Measurements from ENCODE around the gene TTC9B.

The TTC9B gene

GRCh38 chr19:40255619-40256166 lies 37.5 kb upstream of the TTC9B start:
- Histone ChIP-seq H3K4me3 (ENCODE audit: low read length in 2 of 2) (no peak overlapping the region), H4K8ac (ENCODE audit: low read depth, low read length) (no peak overlapping the region), H3K27me3 (ENCODE audit: control insufficient read depth in 3 of 3, insufficient read depth in 3 of 3, low read depth in 1 of 3, low read length in 3 of 3) (no peaks in the 10 kb centered on the region), H3K4ac (ENCODE audit: low read length) (no peak overlapping the region), H3K18ac (ENCODE audit: low read length) (no peak overlapping the region), H3K4me2 (ENCODE audit: insufficient read depth, low read length, poor library complexity, severe bottlenecking) (no peak overlapping the region), H2AFZ (ENCODE audit: low read length) (no peak overlapping the region), H3K23ac (ENCODE audit: low read depth, low read length, poor library complexity) (no peak overlapping the region), H3K9ac (ENCODE audit: low read depth, low read length, poor library complexity) (peak overlapping the region; percentile 30), H2BK5ac (ENCODE audit: low read length) (peak overlapping the region; percentile 62), H3K9me3 (replicated peaks in 1 of 2; ENCODE audit: control insufficient read depth in 2 of 2, insufficient read depth in 1 of 2, low read depth in 1 of 2, low read length in 2 of 2) (no peaks in the 10 kb centered on the region), H2BK12ac (ENCODE audit: low read length) (no peak overlapping the region), H3K4me1 (ENCODE audit: control insufficient read depth in 2 of 2, insufficient read depth in 1 of 2, low read depth in 1 of 2, low read length in 2 of 2) (no peaks in the 10 kb centered on the region), H3K79me1 (ENCODE audit: low read depth, low read length) (peaks cover 5% of the 10 kb centered on the region), H3K14ac (ENCODE audit: low read length) (no peak overlapping the region), H3K36me3 (replicated peaks in 1 of 2; ENCODE audit: control insufficient read depth in 2 of 2, insufficient read depth in 2 of 2, low read length in 2 of 2) (peaks cover 27 to 67% of the 10 kb centered on the region in 2 donors), H3K27ac (replicated peaks; ENCODE audit: low read length) (no peak overlapping the region), H4K91ac (ENCODE audit: low read depth, low read length, poor library complexity) (no peak overlapping the region), H2AK5ac (ENCODE audit: low read depth, low read length) (no peak overlapping the region), H2BK120ac (ENCODE audit: low read depth, low read length) (no peak overlapping the region), H2BK15ac (ENCODE audit: low read length) (no peak overlapping the region)
- WGBS, 2 donors (ENCODE audit: extremely low coverage in 2 of 2, insufficient read length in 2 of 2, insufficient replicate concordance in 1 of 2), result no CpG with 5 or more reads among the region's 3 CpGs
- DNase-seq (ENCODE audit: low spot score), result no peak

- Histone ChIP-seq H4K91ac (ENCODE audit: low read depth, low read length, poor library complexity) (no peak overlapping the region), H3K9me3 (replicated peaks in 1 of 2; ENCODE audit: control insufficient read depth in 2 of 2, insufficient read depth in 1 of 2, low read depth in 1 of 2, low read length in 2 of 2) (no peaks in the 10 kb centered on the region), H2BK15ac (ENCODE audit: low read length) (no peak overlapping the region), H3K36me3 (replicated peaks in 1 of 2; ENCODE audit: control insufficient read depth in 2 of 2, insufficient read depth in 2 of 2, low read length in 2 of 2) (peaks cover 27 to 69% of the 10 kb centered on the region in 2 donors), H2AFZ (ENCODE audit: low read length) (no peak overlapping the region), H3K4me2 (ENCODE audit: insufficient read depth, low read length, poor library complexity, severe bottlenecking) (no peak overlapping the region), H3K9ac (ENCODE audit: low read depth, low read length, poor library complexity) (no peak overlapping the region), H3K4me1 (ENCODE audit: control insufficient read depth in 2 of 2, insufficient read depth in 1 of 2, low read depth in 1 of 2, low read length in 2 of 2) (no peaks in the 10 kb centered on the region), H3K79me1 (ENCODE audit: low read depth, low read length) (peaks cover 5% of the 10 kb centered on the region), H3K23ac (ENCODE audit: low read depth, low read length, poor library complexity) (peak overlapping the region; percentile 59), H3K18ac (ENCODE audit: low read length) (no peak overlapping the region), H2BK5ac (ENCODE audit: low read length) (no peak overlapping the region), H2BK12ac (ENCODE audit: low read length) (no peak overlapping the region), H3K4ac (ENCODE audit: low read length) (no peak overlapping the region), H3K27me3 (ENCODE audit: control insufficient read depth in 3 of 3, insufficient read depth in 3 of 3, low read depth in 1 of 3, low read length in 3 of 3) (no peaks in the 10 kb centered on the region), H3K27ac (replicated peaks; ENCODE audit: low read length) (no peak overlapping the region), H4K8ac (ENCODE audit: low read depth, low read length) (no peak overlapping the region), H2AK5ac (ENCODE audit: low read depth, low read length) (no peak overlapping the region), H3K14ac (ENCODE audit: low read length) (no peak overlapping the region), H2BK120ac (ENCODE audit: low read depth, low read length) (no peak overlapping the region), H3K4me3 (ENCODE audit: low read length in 2 of 2) (no peak overlapping the region)
- no peak for DNase-seq (ENCODE audit: low spot score)
- no CpG with 5 or more reads among the region's 16 CpGs for WGBS, 2 donors (ENCODE audit: extremely low coverage in 2 of 2, insufficient read length in 2 of 2, insufficient replicate concordance in 1 of 2)
Measured at GRCh38 chr19:40254714-40255418, 36.7 kb upstream of the TTC9B start.

GRCh38 chr19:40253611-40254092 lies 35.5 kb upstream of the TTC9B start:
- no peak overlapping the region for H4K8ac ChIP-seq (ENCODE audit: low read depth, low read length)
- no peak overlapping the region for H2BK120ac ChIP-seq (ENCODE audit: low read depth, low read length)
- H3K23ac ChIP-seq (ENCODE audit: low read depth, low read length, poor library complexity), result no peak overlapping the region
- no peak for DNase-seq (ENCODE audit: low spot score)
- no CpG with 5 or more reads among the region's 8 CpGs for WGBS, 2 donors (ENCODE audit: extremely low coverage in 2 of 2, insufficient read length in 2 of 2, insufficient replicate concordance in 1 of 2)
- no peak overlapping the region for H3K4ac ChIP-seq (ENCODE audit: low read length)
- H3K9me3 ChIP-seq (replicated peaks in 1 of 2; ENCODE audit: control insufficient read depth in 2 of 2, insufficient read depth in 1 of 2, low read depth in 1 of 2, low read length in 2 of 2), result no peaks in the 10 kb centered on the region
- H3K27ac ChIP-seq (replicated peaks; ENCODE audit: low read length), result no peak overlapping the region
- no peak overlapping the region for H2BK12ac ChIP-seq (ENCODE audit: low read length)
- H4K91ac ChIP-seq (ENCODE audit: low read depth, low read length, poor library complexity), result no peak overlapping the region
- H3K18ac ChIP-seq (ENCODE audit: low read length), result no peak overlapping the region
- no peak overlapping the region for H2AFZ ChIP-seq (ENCODE audit: low read length)
- peaks cover 5% of the 10 kb centered on the region for H3K79me1 ChIP-seq (ENCODE audit: low read depth, low read length)
- H3K27me3 ChIP-seq (ENCODE audit: control insufficient read depth in 3 of 3, insufficient read depth in 3 of 3, low read depth in 1 of 3, low read length in 3 of 3), result no peaks in the 10 kb centered on the region
- no peak overlapping the region for H2AK5ac ChIP-seq (ENCODE audit: low read depth, low read length)
- no peak overlapping the region for H2BK5ac ChIP-seq (ENCODE audit: low read length)
- no peak overlapping the region for H3K4me2 ChIP-seq (ENCODE audit: insufficient read depth, low read length, poor library complexity, severe bottlenecking)
- no peak overlapping the region for H3K9ac ChIP-seq (ENCODE audit: low read depth, low read length, poor library complexity)
- H3K4me1 ChIP-seq (ENCODE audit: control insufficient read depth in 2 of 2, insufficient read depth in 1 of 2, low read depth in 1 of 2, low read length in 2 of 2), result no peaks in the 10 kb centered on the region
- peaks cover 27 to 78% of the 10 kb centered on the region in 2 donors for H3K36me3 ChIP-seq (replicated peaks in 1 of 2; ENCODE audit: control insufficient read depth in 2 of 2, insufficient read depth in 2 of 2, low read length in 2 of 2)
- H2BK15ac ChIP-seq (ENCODE audit: low read length), result no peak overlapping the region
- H3K4me3 ChIP-seq (ENCODE audit: low read length in 2 of 2), result peak overlapping the region in 1 of 2 donors; percentile 33
- no peak overlapping the region for H3K14ac ChIP-seq (ENCODE audit: low read length)

- H3K4ac ChIP-seq (ENCODE audit: low read length), result no peak overlapping the region
- no peak overlapping the region for H2BK12ac ChIP-seq (ENCODE audit: low read length)
- H3K9ac ChIP-seq (ENCODE audit: low read depth, low read length, poor library complexity), result no peak overlapping the region
- peaks cover 5% of the 10 kb centered on the region for H3K79me1 ChIP-seq (ENCODE audit: low read depth, low read length)
- peaks cover 27 to 86% of the 10 kb centered on the region in 2 donors for H3K36me3 ChIP-seq (replicated peaks in 1 of 2; ENCODE audit: control insufficient read depth in 2 of 2, insufficient read depth in 2 of 2, low read length in 2 of 2)
- no peak overlapping the region for H3K14ac ChIP-seq (ENCODE audit: low read length)
- H4K8ac ChIP-seq (ENCODE audit: low read depth, low read length), result no peak overlapping the region
- H3K4me2 ChIP-seq (ENCODE audit: insufficient read depth, low read length, poor library complexity, severe bottlenecking), result no peak overlapping the region
- H3K4me1 ChIP-seq (ENCODE audit: control insufficient read depth in 2 of 2, insufficient read depth in 1 of 2, low read depth in 1 of 2, low read length in 2 of 2), result no peaks in the 10 kb centered on the region
- H2AFZ ChIP-seq (ENCODE audit: low read length), result no peak overlapping the region
- H3K18ac ChIP-seq (ENCODE audit: low read length), result no peak overlapping the region
- H2BK5ac ChIP-seq (ENCODE audit: low read length), result no peak overlapping the region
- H3K27me3 ChIP-seq (ENCODE audit: control insufficient read depth in 3 of 3, insufficient read depth in 3 of 3, low read depth in 1 of 3, low read length in 3 of 3), result no peaks in the 10 kb centered on the region
- no peaks in the 10 kb centered on the region for H3K9me3 ChIP-seq (replicated peaks in 1 of 2; ENCODE audit: control insufficient read depth in 2 of 2, insufficient read depth in 1 of 2, low read depth in 1 of 2, low read length in 2 of 2)
- no peak overlapping the region for H2BK120ac ChIP-seq (ENCODE audit: low read depth, low read length)
- WGBS, 2 donors (ENCODE audit: extremely low coverage in 2 of 2, insufficient read length in 2 of 2, insufficient replicate concordance in 1 of 2), result no CpG with 5 or more reads among the region's 7 CpGs
- H3K23ac ChIP-seq (ENCODE audit: low read depth, low read length, poor library complexity), result no peak overlapping the region
- no peak overlapping the region for H4K91ac ChIP-seq (ENCODE audit: low read depth, low read length, poor library complexity)
- H2AK5ac ChIP-seq (ENCODE audit: low read depth, low read length), result no peak overlapping the region
- no peak overlapping the region for H2BK15ac ChIP-seq (ENCODE audit: low read length)
- no peak for DNase-seq (ENCODE audit: low spot score)
- no peak overlapping the region for H3K4me3 ChIP-seq (ENCODE audit: low read length in 2 of 2)
- no peak overlapping the region for H3K27ac ChIP-seq (replicated peaks; ENCODE audit: low read length)
Measured at GRCh38 chr19:40252395-40252794, 34.2 kb upstream of the TTC9B start.
